MM.1S (cell line): ENCODE results near the gene PARD3.

Source experiments
- DNase-seq: peaks from one replicate; pipeline ENCODE4 v3.0.0-alpha.2; 2015
- H2AFZ ChIP-seq: fragments of 300-600 bp; sonication (generic); 2 replicates; pipeline ENCODE4 v1.6.0; 2016; ENCODE audit warnings: antibody characterized with exemption, low read length
- H3F3A ChIP-seq: fragments of 300-600 bp; sonication (generic); 2 replicates; pipeline ENCODE4 v1.6.1; 2016; ENCODE audit warnings: mild to moderate bottlenecking, antibody characterized with exemption, low read length, moderate library complexity, mixed read lengths; ENCODE audit not compliant: insufficient read depth
- H3K27ac ChIP-seq: fragments of 300-600 bp; sonication (generic); 2 replicates; pipeline ENCODE4 v1.5.1; 2016; ENCODE audit warnings: mild to moderate bottlenecking, low read length
- H3K27me3 ChIP-seq: fragments of 300-600 bp; sonication (generic); replicated peaks from 2 replicates; pipeline ENCODE4 v1.6.0; 2016; ENCODE audit warnings: low read length; ENCODE audit not compliant: insufficient read depth
- H3K36me3 ChIP-seq: fragments of 300-600 bp; sonication (generic); replicated peaks from 2 replicates; pipeline ENCODE4 v1.6.1; 2016; ENCODE audit warnings: mild to moderate bottlenecking, low read length, mixed read lengths; ENCODE audit not compliant: insufficient read depth
- H3K4me1 ChIP-seq: fragments of 300-600 bp; sonication (generic); 2 replicates; pipeline ENCODE4 v1.6.1; 2016; ENCODE audit warnings: low read length, mixed read lengths
- H3K4me2 ChIP-seq: fragments of 300-600 bp; sonication (generic); 2 replicates; pipeline ENCODE4 v1.6.0; 2016; ENCODE audit warnings: low read depth, low read length
- H3K4me3 ChIP-seq: fragments of 300-600 bp; sonication (generic); 2 replicates; pipeline ENCODE4 v1.5.1; 2016; ENCODE audit warnings: low read length, mixed read lengths
- H3K79me2 ChIP-seq: fragments of 300-600 bp; sonication (generic); 2 replicates; pipeline ENCODE4 v1.6.1; 2016; ENCODE audit warnings: mixed run types, low read length, mixed read lengths
- H3K9ac ChIP-seq: fragments of 300-600 bp; sonication (generic); 2 replicates; pipeline ENCODE4 v1.6.1; 2016; ENCODE audit warnings: low read length, mixed read lengths
- H3K9me2 ChIP-seq: fragments of 300-600 bp; sonication (generic); replicated peaks from 2 replicates; pipeline ENCODE4 v1.6.1; 2016; ENCODE audit warnings: mild to moderate bottlenecking, low read length, mixed read lengths; ENCODE audit not compliant: insufficient read depth
- H3K9me3 ChIP-seq: fragments of 300-600 bp; sonication (generic); replicated peaks from 2 replicates; pipeline ENCODE4 v1.6.1; 2016; ENCODE audit warnings: mild to moderate bottlenecking, low read length, mixed read lengths; ENCODE audit not compliant: insufficient read depth
- H4K20me1 ChIP-seq: fragments of 300-600 bp; sonication (generic); 2 replicates; pipeline ENCODE4 v1.6.1; 2016; ENCODE audit warnings: mild to moderate bottlenecking, low read length, moderate library complexity, mixed read lengths; ENCODE audit not compliant: insufficient read depth
- CTCF ChIP-seq: fragments of 300-600 bp; sonication (generic); IDR thresholded peaks from 2 replicates; pipeline ENCODE4 v1.5.1; 2016; ENCODE audit warnings: antibody characterized with exemption, low read length, mixed read lengths
- EZH2 ChIP-seq: fragments of 300-600 bp; sonication (generic); optimal IDR thresholded peaks from 2 replicates; pipeline ENCODE3; 2017; ENCODE audit warnings: low read depth, mild to moderate bottlenecking, antibody characterized with exemption, low read length, mixed read lengths
- EZH2phosphoT487 ChIP-seq: fragments of 300-600 bp; sonication (generic); IDR thresholded peaks from 2 replicates; pipeline ENCODE4 v1.6.1; 2018; ENCODE audit warnings: antibody characterized with exemption, low read length

The PARD3 gene

GRCh38 chr10:34172936-34173533 lies 642.1 kb downstream of the PARD3 start:
- no peaks in the 10 kb centered on the region for H3K36me3 ChIP-seq
- DNase-seq, result no peak
- no peak for TF ChIP-seq CTCF
- no peak for TF ChIP-seq EZH2
- TF ChIP-seq EZH2phosphoT487, result no peak
- H3K27me3 ChIP-seq, result no peaks in the 10 kb centered on the region
- H3K4me2 ChIP-seq, result no peak overlapping the region
- no peaks in the 10 kb centered on the region for H3K9me2 ChIP-seq
- no peak overlapping the region for H3K4me3 ChIP-seq
- H4K20me1 ChIP-seq, result no peaks in the 10 kb centered on the region
- H3K27ac ChIP-seq, result no peak overlapping the region
- H3K9me3 ChIP-seq, result no peaks in the 10 kb centered on the region
- no peaks in the 10 kb centered on the region for H3F3A ChIP-seq
- no peaks in the 10 kb centered on the region for H3K4me1 ChIP-seq
- H3K79me2 ChIP-seq, result no peaks in the 10 kb centered on the region
- no peak overlapping the region for H3K9ac ChIP-seq
- no peak overlapping the region for H2AFZ ChIP-seq

- Histone ChIP-seq H2AFZ (no peak overlapping the region), H3K9me2 (no peaks in the 10 kb centered on the region), H4K20me1 (no peaks in the 10 kb centered on the region), H3K4me3 (no peak overlapping the region), H3K27ac (no peak overlapping the region), H3K9me3 (no peaks in the 10 kb centered on the region), H3K4me1 (no peaks in the 10 kb centered on the region), H3K27me3 (no peaks in the 10 kb centered on the region), H3K79me2 (no peaks in the 10 kb centered on the region), H3F3A (no peaks in the 10 kb centered on the region), H3K9ac (no peak overlapping the region), H3K4me2 (no peak overlapping the region), H3K36me3 (no peaks in the 10 kb centered on the region; the same call in 1 of the 2 replicates)
- DNase-seq, result no peak
- TF ChIP-seq EZH2, result no peak
- TF ChIP-seq CTCF, result no peak
- TF ChIP-seq EZH2phosphoT487, result no peak
Measured at GRCh38 chr10:34171957-34172527, 643.1 kb downstream of the PARD3 start.

GRCh38 chr10:34169677-34170076 lies 645.4 kb downstream of the PARD3 start:
- DNase-seq, result no peak
- Histone ChIP-seq H3K36me3 (no peaks in the 10 kb centered on the region; the same call in 1 of the 2 replicates), H3K4me1 (no peaks in the 10 kb centered on the region), H3F3A (no peaks in the 10 kb centered on the region), H3K9me2 (no peaks in the 10 kb centered on the region), H3K79me2 (no peaks in the 10 kb centered on the region), H3K4me2 (no peak overlapping the region), H3K9ac (no peak overlapping the region), H3K4me3 (no peak overlapping the region), H3K27me3 (no peaks in the 10 kb centered on the region), H4K20me1 (no peaks in the 10 kb centered on the region), H3K9me3 (no peaks in the 10 kb centered on the region), H2AFZ (no peak overlapping the region), H3K27ac (no peak overlapping the region)
- TF ChIP-seq EZH2phosphoT487 (no peak), EZH2 (no peak), CTCF (no peak)
